Measurements from ENCODE around the gene AGBL4. TPM values are rescaled to one million over a fixed set of nuclear protein-coding genes. Genes with fewer than 3 reads are reported as not detected.

Gene AGBL4
- total RNA-seq, 1 donor from 2014 or later: 0.50 TPM

GRCh38 chr1:48932366-48932765 is 1091.4 kb downstream of the AGBL4 start:
- intact Hi-C loops (cut with micrococcal nuclease): loop anchor here (5.0 kb wide), 1 partner anchor 230 kb away; no protein-coding TSS in a partner anchor
- no peak for DNase-seq
- no peak for ATAC-seq

GRCh38 chr1:48931506-48932192 is 1092.1 kb downstream of the AGBL4 start:
- ATAC-seq: no peak

GRCh38 chr1:48930011-48930410 is 1093.7 kb downstream of the AGBL4 start:
- no peak for DNase-seq
- intact Hi-C loops (cut with micrococcal nuclease): loop anchor here (5.0 kb wide), 1 partner anchor 228 kb away; no protein-coding TSS in a partner anchor
- ATAC-seq: no peak

More at GRCh38 chr1:48931506-48932192, 1092.1 kb downstream of the AGBL4 start:
- intact Hi-C loops (cut with micrococcal nuclease): loop anchor here (5.0 kb wide), 1 partner anchor 229 kb away; no protein-coding TSS in a partner anchor
- DNase-seq: no peak

- no peak for DNase-seq
- ATAC-seq: no peak
- intact Hi-C loops (cut with micrococcal nuclease): no loop called here
Measured at GRCh38 chr1:48924099-48924498, 1099.7 kb downstream of the AGBL4 start.

- intact Hi-C loops (cut with micrococcal nuclease): no loop called here
- no peak for ATAC-seq
Measured at GRCh38 chr1:48923116-48923515, 1100.6 kb downstream of the AGBL4 start.

GRCh38 chr1:48920851-48921250 is 1102.9 kb downstream of the AGBL4 start:
- ATAC-seq (no peak), DNase-seq (no peak)
- intact Hi-C loops (cut with micrococcal nuclease): no loop called here

More at GRCh38 chr1:48923116-48923515, 1100.6 kb downstream of the AGBL4 start:
- no peak for DNase-seq

GRCh38 chr1:48917901-48918603 is 1105.7 kb downstream of the AGBL4 start:
- intact Hi-C loops (cut with micrococcal nuclease): no loop called here
- DNase-seq: no peak
- ATAC-seq: no peak

- ATAC-seq: no peak
- intact Hi-C loops (cut with micrococcal nuclease): no loop called here
Measured at GRCh38 chr1:48917070-48917454, 1106.7 kb downstream of the AGBL4 start.

GRCh38 chr1:48916130-48917069 is 1107.4 kb downstream of the AGBL4 start:
- intact Hi-C loops (cut with micrococcal nuclease): no loop called here
- DNase-seq: peak; percentile 25
- ATAC-seq: peak; percentile 13

More at GRCh38 chr1:48917070-48917454, 1106.7 kb downstream of the AGBL4 start:
- no peak for DNase-seq

- intact Hi-C loops (cut with micrococcal nuclease): no loop called here
- ATAC-seq: no peak
- DNase-seq: no peak
Measured at GRCh38 chr1:48908606-48909005, 1115.1 kb downstream of the AGBL4 start.

- ATAC-seq (no peak), DNase-seq (no peak)
- intact Hi-C loops (cut with micrococcal nuclease): no loop called here
Measured at GRCh38 chr1:48906729-48907128, 1117.0 kb downstream of the AGBL4 start.

GRCh38 chr1:48906164-48906563 is 1117.6 kb downstream of the AGBL4 start:
- DNase-seq: no peak
- intact Hi-C loops (cut with micrococcal nuclease): no loop called here
- ATAC-seq: no peak

GRCh38 chr1:48903291-48903690 is 1120.5 kb downstream of the AGBL4 start:
- intact Hi-C loops (cut with micrococcal nuclease): no loop called here
- ATAC-seq (no peak), DNase-seq (no peak)

- no peak for ATAC-seq
- DNase-seq: no peak
Measured at GRCh38 chr1:48898894-48899293, 1124.9 kb downstream of the AGBL4 start.

GRCh38 chr1:48889615-48890014 is 1134.1 kb downstream of the AGBL4 start:
- intact Hi-C loops (cut with micrococcal nuclease): no loop called here
- no peak for DNase-seq

More at GRCh38 chr1:48898894-48899293, 1124.9 kb downstream of the AGBL4 start:
- intact Hi-C loops (cut with micrococcal nuclease): no loop called here

GRCh38 chr1:48889082-48889481 is 1134.7 kb downstream of the AGBL4 start:
- DNase-seq (no peak), ATAC-seq (no peak)
- intact Hi-C loops (cut with micrococcal nuclease): no loop called here

More at GRCh38 chr1:48889615-48890014, 1134.1 kb downstream of the AGBL4 start:
- no peak for ATAC-seq

GRCh38 chr1:48887796-48888195 is 1136.0 kb downstream of the AGBL4 start:
- ATAC-seq (no peak), DNase-seq (no peak)
- intact Hi-C loops (cut with micrococcal nuclease): no loop called here

- ATAC-seq: no peak
Measured at GRCh38 chr1:48882020-48882419, 1141.7 kb downstream of the AGBL4 start.

GRCh38 chr1:48878191-48878940 is 1145.4 kb downstream of the AGBL4 start:
- no peak for DNase-seq
- intact Hi-C loops (cut with micrococcal nuclease): no loop called here
- ATAC-seq: no peak

More at GRCh38 chr1:48882020-48882419, 1141.7 kb downstream of the AGBL4 start:
- no peak for DNase-seq
- intact Hi-C loops (cut with micrococcal nuclease): no loop called here
